Measurements from ENCODE around the gene SMG5.

Gene SMG5

DNA sequence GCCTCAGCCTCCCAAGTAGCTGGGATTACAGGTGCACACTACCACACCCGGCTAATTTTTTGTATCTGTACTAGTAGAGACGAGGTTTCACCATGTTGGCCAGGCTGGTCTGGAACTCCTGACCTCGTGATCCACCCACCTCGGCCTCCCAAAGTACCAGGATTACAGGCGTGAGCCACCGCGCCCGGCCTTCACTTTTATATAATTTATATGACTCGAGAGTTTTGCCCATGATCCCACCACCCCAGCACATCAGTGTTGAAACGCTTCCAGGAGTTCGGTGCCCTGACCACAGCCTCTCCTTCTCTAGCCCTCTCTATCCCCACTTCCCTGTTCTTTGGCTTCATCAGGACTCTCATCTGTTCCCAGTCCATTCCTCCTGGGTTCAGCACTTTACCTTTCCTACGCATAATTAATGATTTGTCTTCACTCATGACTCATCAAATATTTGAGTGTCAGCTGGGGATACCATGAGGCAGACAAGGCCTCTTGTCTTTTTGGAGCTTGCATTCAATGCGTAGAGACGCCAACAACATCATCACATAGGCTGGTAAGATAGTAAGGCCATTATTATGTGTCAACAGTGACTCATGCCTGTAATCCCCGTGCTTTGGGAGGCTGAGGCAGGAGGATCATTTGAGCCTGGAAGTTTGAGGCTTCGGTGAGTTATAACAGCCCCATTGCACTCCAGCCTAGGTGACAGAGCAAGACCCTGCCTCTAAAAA lies 68.4 kb downstream of the SMG5 start:
- DNase-seq = peak in 1 of 56 donors; percentile 12

GRCh38 chr1:156213644-156213966 lies 69.0 kb downstream of the SMG5 start:
- no peak for DNase-seq

DNA sequence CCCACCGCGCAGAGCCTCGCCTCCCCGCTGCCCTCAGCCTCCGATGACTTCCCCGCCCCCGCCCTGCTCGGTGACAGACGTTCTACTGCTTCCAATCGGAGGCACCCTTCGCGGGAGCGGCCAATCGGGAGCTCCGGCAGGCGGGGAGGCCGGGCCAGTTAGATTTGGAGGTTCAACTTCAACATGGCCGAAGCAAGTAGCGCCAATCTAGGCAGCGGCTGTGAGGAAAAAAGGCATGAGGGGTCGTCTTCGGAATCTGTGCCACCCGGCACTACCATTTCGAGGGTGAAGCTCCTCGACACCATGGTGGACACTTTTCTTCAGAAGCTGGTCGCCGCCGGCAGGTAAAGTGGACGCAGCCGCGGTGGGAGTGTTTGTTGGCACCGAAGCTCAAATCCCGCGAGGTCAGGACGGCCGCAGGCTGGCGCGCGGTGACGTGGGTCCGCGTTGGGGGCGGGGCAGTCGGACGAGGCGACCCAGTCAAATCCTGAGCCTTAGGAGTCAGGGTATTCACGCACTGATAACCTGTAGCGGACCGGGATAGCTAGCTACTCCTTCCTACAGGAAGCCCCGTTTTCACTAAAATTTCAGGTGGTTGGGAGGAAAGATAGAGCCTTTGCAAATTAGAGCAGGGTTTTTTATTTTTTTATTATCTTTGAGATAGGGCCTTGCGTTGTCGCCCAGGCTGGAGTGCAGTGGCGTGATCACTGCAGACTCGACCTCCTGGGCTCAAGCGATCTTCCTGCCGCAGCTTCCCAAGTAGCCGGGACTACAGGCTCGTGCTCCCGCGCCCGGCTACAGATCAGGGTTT lies 69.6 kb downstream of the SMG5 start, which contains the start of gene PMF1:
TSS of gene PMF1 (plus strand) at position 175 of the 811 bp plus-strand sequence. CDS start at position 184, 9 bp downstream.
- peak; percentile 84 to 100 (median 96) for DNase-seq

- no peak for DNase-seq
These were observed 70.5 kb downstream of the SMG5 start for GRCh38 chr1:156212130-156212529.

DNA sequence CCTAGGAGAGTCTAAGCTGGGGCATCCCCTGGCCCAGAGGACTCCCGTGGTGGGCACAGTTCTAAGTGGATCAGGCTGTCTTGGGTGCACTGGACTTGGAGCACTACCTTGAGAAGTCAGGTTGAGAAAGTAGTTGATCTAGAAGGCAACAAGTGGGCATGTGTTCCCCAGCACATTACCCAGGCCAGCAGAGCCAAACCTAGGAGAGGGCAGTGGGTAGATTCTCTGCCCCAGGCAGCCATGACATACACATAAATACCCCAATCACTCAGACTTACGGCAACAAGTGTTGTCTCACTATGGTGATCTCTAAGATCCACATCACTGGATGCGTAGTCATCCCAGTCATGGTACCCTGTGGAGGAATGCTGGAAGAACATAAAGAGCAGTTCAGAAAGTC lies 71.4 kb downstream of the SMG5 start:
- no peak for DNase-seq

DNA sequence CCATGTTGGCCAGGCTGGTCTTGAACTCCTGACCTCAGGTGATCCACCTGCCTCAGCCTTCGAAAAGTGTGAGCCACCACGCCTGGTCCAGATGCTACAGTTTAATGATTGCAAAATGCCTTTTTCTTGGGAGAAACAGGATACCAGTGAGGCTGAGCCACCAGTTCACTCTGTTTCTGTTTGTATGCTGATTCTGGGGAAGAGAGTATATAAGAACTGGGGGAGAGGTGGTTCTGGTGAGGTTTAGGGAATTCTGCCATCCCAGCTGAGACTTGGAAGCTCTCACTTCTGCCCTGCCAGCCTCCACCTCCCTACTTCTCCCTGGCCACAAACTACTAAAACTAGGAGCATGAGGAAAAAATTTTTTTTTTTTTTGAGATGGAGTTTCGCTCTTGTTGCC lies 77.9 kb downstream of the SMG5 start:
- DNase-seq = no peak

- DNase-seq = no peak
These were observed 79.3 kb downstream of the SMG5 start for GRCh38 chr1:156203331-156203730.

DNA sequence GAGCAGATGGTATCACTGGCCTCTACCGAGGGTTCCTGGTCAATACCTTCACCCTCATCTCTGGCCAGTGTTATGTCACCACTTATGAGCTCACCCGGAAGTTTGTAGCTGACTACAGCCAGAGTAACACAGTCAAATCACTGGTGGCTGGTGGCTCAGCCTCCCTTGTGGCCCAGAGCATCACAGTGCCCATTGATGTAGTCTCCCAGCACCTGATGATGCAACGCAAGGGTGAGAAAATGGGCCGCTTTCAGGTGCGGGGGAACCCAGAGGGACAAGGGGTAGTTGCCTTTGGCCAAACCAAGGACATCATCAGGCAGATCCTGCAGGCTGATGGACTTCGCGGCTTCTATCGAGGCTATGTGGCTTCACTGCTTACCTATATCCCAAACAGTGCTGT lies 82.6 kb downstream of the SMG5 start:
- no peak for DNase-seq

Data from amygdala (tissue), 56 donors.